Left forelimb (tissue), 1 donor: ENCODE results near the gene TMEM131.
"Not testable (repeated sequence)": the region's sequence is repeated elsewhere in the genome, so short reads cannot be mapped to it uniquely, and the experiment has no call there.

Source experiments
- DNase-seq: peaks from one replicate; pipeline ENCODE4 v3.0.0-alpha.2; 2018; ENCODE audit warnings: low spot score

The TMEM131 gene

GRCh38 chr2:97723156-97724072, 272.3 kb downstream of the TMEM131 start:
- no peak for DNase-seq

DNA sequence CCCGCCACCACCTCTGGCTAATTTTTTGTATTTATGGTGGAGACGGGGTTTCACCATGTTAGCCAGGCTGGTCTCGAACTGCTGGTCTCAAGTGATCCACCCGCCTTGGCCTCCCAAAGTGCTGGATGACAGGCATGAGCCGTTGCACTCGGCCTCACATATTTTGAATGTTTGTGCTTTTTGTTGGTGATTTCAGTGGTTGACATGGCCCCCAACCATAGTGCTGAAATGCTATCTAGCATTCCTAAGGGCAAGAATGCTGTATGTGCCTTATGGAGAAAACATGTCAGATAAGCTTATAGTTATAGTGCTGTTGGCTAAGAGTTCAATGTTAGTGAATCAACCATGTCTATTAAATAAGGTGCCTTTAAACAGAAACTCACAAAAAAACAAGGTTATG, 273.5 kb downstream of the TMEM131 start:
- DNase-seq, result no peak

DNA sequence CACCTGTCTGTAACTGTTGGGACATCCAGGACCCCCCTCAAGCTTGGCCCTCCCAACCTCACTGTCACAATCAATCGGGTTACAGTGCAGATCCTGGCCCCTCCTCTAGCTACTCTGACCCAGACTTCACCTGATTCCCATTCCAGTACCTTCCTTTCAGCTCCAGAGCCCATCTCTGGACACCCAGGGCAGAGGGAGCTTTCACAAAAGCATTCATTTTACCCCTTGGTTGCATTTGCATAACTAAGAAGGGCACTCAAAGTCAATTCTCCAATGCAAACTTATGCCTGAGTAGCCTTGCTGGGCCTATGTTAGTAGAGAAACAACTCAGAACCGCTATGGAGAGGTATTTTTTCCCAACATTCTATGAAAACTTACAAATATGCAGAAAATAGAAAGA, 275.0 kb downstream of the TMEM131 start:
- no peak for DNase-seq

DNA sequence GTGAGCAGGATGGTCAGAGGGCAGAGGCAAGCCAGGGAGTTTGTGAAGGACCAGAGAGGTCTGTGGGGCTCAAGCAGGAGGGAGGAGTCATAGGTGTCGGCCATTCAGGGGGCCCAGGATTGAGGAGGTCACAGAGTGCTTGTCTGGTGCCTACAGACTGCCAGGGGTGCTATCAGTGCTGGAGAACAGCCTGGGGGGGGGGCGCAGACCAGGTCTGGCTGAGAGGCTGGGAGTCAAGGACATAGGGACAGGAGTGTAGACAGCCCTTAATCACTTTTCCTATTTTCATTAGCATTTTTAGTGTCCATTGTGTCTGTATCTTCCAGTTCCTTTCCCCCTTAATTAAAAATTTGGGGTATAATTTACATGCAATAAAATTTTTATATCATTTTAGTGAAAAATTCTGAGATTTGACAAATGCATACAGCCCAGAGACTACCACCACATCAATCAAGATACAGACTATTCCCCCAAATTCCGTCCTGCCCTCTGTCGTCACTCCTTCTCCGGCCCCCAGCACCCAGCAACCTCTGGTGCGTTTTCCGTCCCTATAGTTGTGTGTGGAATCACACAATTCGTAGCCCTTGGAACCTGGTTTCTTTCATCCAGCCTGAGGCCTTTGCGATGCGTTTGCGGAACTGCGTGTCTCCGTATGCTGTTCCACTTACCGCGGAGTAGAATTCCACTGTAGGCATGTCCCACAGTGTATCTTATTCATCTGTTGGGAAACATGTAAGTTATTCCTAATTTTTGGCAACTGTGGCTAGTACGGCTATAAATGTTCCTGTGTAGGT, 276.2 kb downstream of the TMEM131 start:
- DNase-seq, result no peak

DNA sequence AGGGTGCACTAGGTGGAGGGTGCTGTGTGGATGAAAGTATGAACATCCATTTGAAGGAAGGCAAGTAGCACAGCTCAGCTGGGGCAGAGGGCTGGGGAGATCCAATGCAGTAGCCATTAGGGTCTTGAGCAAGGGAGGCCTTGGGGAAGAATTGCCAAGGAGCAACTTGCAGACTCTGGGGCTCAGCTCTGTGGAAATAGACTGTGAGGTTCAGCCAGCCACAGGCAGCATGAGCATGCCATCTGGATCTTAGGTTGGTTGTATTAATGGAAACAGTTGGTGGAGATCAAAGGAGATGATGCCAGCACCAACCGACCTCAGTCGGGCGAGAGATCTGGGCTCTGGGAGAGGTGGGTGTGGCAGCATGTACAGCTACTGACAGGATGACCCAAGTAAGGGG, 276.8 kb downstream of the TMEM131 start:
- no peak for DNase-seq

GRCh38 chr2:97718051-97718882, 277.5 kb downstream of the TMEM131 start:
- DNase-seq, result no peak

DNA sequence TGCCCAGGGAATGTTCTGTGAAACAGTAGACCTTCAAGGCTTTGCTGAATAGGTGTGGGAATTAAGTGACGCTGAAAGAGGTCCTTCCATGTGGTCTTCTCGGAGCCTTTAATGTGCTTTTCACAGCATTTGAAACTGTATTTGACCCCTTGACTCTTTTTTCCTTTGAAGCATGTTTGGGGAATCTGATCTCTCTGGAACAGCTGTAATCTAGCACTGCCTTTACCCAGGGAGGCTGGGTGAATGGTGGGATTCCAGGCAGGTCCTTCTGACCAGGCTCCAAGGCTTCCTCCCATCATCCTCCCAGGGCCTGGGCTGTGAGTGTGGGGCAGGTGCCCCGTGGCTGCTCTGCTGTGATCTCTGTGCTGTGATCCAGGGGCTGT, 278.1 kb downstream of the TMEM131 start:
- DNase-seq, result no peak

DNA sequence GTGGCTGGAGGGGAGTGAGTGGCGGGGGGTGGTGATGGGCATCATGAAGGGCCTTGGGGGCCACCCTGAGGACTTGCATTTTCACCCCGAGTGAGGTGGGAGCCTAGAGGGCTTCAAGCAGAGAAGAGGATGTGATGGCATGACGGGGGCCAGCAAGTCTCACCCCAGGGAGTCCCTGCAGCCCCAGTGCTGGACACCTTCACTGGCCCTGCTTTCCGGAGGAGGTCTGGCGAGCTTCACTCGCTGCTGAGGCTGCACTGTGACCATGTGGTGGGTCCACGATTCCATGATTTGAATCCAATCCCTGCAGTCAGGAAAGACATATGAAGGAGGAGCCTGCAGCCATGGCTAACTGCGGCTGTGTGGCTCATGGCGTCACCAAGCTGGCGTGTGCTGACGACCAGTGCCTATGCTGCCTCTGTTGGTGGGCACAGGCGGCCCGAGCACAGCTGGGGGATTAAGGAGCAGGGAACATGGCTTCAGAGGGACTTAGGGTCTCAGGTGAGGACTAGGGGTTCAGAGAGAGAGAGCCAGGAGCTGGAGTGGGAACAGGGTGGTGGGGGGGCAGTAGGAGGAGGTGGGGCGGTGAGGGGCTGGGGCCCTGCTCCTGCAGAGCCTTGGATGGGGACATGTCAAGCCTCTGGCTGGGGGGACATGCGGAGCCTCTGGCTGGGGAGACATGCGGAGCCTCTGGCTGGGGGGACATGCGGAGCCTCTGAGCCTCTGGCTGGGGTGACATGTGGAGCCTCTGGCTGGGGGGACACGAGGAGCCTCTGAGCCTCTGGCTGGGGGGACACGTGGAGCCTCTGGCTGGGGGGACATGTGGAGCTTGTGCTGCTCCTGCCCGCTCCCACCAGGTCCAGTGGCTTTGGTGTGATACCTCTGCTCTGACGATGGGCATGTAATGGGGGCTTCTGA, 278.8 kb downstream of the TMEM131 start:
- DNase-seq, result no peak

GRCh38 chr2:97715951-97716694, 279.6 kb downstream of the TMEM131 start:
- DNase-seq, result no peak

- DNase-seq, result no peak
Measured at GRCh38 chr2:97714950-97715652, 280.6 kb downstream of the TMEM131 start.

- DNase-seq, result no peak
Measured at GRCh38 chr2:97714084-97714949, 281.4 kb downstream of the TMEM131 start.

- DNase-seq, result peak; percentile 51
Measured at GRCh38 chr2:97713296-97714083, 282.3 kb downstream of the TMEM131 start, which contains the start of gene ZAP70. TSS of gene ZAP70 (plus strand) at chr2:97713576. CDS start at chr2:97724037, 10,461 bp downstream.

DNA sequence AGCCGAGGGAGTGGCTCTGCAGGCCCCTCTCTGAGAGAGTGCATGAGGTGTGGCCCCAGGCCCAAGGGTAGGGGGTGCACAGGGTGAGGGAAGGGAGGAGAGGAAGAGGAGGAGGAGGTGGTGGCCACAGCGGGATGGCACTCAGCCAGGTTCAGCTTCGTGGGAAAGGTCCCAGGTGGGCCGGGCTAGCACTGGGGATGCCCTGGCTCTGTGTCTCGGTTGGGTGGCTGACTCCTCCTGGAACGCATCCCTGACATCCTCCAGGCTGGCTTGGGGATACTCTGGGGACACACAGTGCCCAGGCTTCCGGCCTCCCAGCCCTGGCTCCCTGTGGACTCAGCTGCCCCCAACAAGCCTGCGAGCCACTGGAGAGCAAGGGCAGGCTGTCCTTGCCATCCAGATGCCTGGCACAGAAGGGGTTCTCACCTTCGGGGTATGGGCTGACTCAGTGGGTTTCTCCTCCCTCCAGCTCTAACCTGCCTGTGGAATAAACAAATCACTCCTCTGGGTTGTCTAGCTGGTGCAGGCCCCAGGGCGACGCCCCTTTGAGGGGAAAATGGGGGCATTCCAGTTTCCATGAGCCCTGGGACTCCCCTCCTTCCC, 283.0 kb downstream of the TMEM131 start:
- DNase-seq, result no peak

GRCh38 chr2:97712175-97712574, 283.6 kb downstream of the TMEM131 start:
- not testable (repeated sequence) for DNase-seq

GRCh38 chr2:97711394-97711711, 284.4 kb downstream of the TMEM131 start:
- no peak for DNase-seq

- no peak for DNase-seq
Measured at GRCh38 chr2:97708608-97709007, 287.1 kb downstream of the TMEM131 start.

- DNase-seq, result peak; percentile 60
Measured at GRCh38 chr2:97708048-97708380, 287.7 kb downstream of the TMEM131 start.
